Astrocyte of the spinal cord (primary cell): ENCODE results near the gene CST9.

Source experiments
- DNase-seq: peaks from one replicate; pipeline ENCODE4 v3.0.0; 2011; ENCODE audit warnings: low read depth, low spot score
- H3K4me3 ChIP-seq: 2 replicates; pipeline ENCODE4 v1.5.1; 2011; ENCODE audit warnings: low read depth, mild to moderate bottlenecking, low read length, moderate library complexity
- CTCF ChIP-seq: IDR thresholded peaks from 2 replicates; pipeline ENCODE4 v1.5.1; 2012; ENCODE audit warnings: low read depth, mild to moderate bottlenecking, low read length, inconsistent platforms
- in situ Hi-C: cut with HindIII; loops from 2 replicates; pipeline ENCODE4 v1.10.0; 2017; ENCODE audit warnings: low sequenced_read_pairs

Gene CST9

DNA sequence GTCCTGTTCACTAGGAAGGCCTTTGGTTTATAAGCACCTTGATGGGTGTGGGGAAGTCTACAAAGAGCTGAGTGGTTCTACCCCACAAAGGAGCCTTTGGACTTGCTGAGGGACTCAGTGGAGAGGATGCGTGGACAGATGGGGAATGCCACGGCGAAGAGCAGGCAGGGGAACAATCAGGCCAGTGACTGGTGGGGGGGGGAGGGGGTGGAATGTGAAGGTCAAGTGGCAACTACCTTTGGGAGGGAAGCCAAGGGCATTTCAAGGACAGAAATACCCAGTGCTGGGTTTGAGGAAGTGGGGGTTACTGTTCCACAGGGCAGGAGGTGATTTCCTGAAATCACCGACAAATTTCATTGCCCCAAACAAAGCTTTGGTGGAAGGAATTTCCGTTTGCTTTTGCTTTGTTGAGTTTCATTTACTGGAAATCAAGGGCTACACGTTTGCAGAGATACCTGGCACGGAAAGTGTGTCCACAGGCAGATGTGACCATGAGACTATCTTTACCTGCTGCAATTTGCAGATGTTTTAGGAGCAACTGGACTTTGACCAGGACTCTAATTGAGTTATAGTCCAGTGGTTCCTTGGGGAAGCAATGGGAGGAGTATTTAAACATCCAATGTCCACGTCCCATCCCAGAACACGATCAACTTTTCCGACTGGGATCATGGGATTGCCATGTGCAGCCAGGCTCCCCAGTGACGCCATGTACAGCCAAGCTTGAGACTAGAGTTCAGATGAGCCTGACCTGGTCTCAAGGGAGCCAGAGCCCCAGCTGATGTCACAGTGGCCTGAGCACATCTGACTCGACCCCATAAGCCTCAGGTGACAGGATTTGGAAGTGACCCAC lies 24.1 kb upstream of the CST9 start:
- no peak overlapping the region for H3K4me3 ChIP-seq
- in situ Hi-C loops = no loop called here
- no peak for TF ChIP-seq CTCF
- DNase-seq = no peak

DNA sequence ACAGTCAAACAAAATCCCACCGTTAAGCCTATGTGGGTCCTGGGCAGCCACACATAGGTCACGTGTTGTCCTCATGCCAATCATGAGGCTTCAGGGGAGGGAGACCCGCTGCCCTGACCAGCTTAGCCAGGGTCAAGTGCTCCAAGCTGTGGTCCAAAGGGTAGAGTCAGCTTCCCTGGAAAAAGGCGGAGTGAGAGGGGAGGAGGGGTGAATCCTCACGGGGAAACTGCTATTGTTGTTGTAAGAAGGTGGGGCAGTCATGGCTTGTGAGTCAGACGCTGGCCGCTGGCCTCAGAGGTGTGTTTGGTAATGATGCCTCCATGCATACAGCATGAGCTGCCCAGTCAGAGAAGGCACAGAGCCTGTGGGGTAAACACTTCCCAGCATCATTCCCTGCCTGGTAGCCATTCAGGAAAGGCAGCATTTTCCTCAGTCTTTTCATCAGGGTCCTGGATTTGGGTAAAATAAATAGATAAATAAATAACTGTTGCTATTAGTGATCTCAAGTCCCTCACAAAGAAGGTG lies 23.4 kb upstream of the CST9 start:
- no peak overlapping the region for H3K4me3 ChIP-seq
- in situ Hi-C loops = no loop called here
- DNase-seq = peak; percentile 89
- TF ChIP-seq CTCF = no peak

GRCh38 chr20:23628402-23629016 lies 22.8 kb upstream of the CST9 start:
- TF ChIP-seq CTCF = no peak
- in situ Hi-C loops = no loop called here
- H3K4me3 ChIP-seq = no peak overlapping the region
- no peak for DNase-seq

- peak; percentile 66 for DNase-seq
- in situ Hi-C loops = no loop called here
- TF ChIP-seq CTCF = no peak
- no peak overlapping the region for H3K4me3 ChIP-seq
Observed at GRCh38 chr20:23627501-23627900, 21.8 kb upstream of the CST9 start.

DNA sequence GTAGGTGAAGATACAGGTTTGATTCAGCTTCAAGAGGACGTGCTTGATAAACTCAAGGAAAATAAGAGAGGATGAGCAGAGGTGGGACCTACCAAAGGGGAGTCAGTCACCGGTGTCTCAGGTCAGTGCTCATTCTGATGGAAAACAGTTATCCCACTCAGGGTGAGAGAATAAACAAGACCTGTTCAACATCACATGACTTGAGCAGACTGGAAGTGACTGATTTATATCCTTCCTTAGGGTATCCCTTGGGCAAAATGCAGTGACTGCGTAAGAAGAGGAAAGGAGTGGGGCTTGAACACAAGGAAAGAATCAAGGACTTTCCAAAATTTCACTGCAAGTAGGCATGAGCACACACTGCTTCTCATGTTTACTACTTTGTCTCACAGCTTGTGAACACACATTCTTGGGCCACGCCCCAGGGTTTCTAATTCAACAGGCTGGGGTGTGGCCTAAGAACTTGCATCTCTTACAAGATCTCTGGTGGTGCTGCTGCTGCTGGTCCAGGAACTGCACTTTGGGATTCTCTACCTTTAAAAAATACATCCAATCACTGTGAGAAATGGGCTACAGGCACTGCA lies 20.4 kb upstream of the CST9 start:
- no peak for DNase-seq
- no peak for TF ChIP-seq CTCF
- no peak overlapping the region for H3K4me3 ChIP-seq
- in situ Hi-C loops = no loop called here

DNA sequence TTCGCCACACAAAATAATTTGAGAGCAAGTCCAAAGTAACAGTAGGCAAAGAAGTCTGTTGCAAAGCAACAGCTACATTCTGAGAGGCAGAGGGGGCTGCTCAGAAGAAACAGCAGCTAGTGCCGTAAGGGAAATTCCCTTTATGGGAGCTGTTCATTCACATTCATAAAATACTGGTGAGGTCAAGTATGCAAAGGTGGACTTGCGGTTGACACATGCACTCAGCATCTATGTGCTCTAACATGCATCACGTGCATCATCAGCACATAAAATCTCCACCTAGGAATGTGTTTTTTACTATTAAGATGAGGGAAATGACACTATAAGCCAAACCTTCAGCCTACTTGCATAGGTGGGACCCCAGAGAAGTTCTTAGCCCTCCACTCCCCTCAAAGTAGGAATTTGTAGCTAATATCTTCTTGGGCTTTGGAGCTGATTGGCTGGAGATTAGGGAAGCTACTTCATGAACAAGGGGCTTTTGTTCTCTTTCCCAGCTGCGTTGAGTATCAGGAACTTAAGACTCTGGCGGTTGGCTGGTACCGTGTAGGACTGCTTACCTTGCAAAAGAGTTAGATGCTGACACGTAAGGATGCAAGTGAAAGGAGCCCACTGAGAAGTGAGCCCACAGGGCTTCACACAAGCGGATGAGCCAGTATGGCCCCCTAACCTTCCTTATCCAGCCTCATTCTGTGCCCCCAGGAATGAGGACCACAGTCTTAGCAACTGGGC lies 19.7 kb upstream of the CST9 start:
- no peak overlapping the region for H3K4me3 ChIP-seq
- DNase-seq = no peak
- in situ Hi-C loops = no loop called here
- TF ChIP-seq CTCF = no peak
